HCT116 (cell line): ENCODE measurements around the gene TIAM1.

Experiments used
- CBX3 ChIP-seq: IDR thresholded peaks from 2 replicates; pipeline ENCODE4 v1.6.1; 2012; ENCODE audit warnings: low read depth
- CEBPB ChIP-seq: IDR thresholded peaks from 2 replicates; pipeline ENCODE4 v1.6.1; 2012; ENCODE audit warnings: low read depth
- EZH2 ChIP-seq: fragments of 200-600 bp; sonication (generic); IDR thresholded peaks from 2 replicates; pipeline ENCODE4 v1.6.1; 2017; ENCODE audit warnings: antibody characterized with exemption, mixed run types
- POLR2A ChIP-seq: IDR thresholded peaks from 2 replicates; pipeline ENCODE4 v1.7.0; 2011; ENCODE audit warnings: borderline replicate concordance; ENCODE audit not compliant: insufficient read depth, insufficient read length; ENCODE audit errors: extremely low read depth
- POLR2AphosphoS5 ChIP-seq: IDR thresholded peaks from 2 replicates; pipeline ENCODE4 v1.6.1; 2011; ENCODE audit warnings: mild to moderate bottlenecking, low read depth, low read length, moderate library complexity
- RAD21 ChIP-seq: IDR thresholded peaks from 2 replicates; pipeline ENCODE4 v1.6.1; 2012; ENCODE audit warnings: low read depth, mild to moderate bottlenecking
- SIN3A ChIP-seq: IDR thresholded peaks from 2 replicates; pipeline ENCODE4 v1.6.1; 2012; ENCODE audit warnings: low read depth
- YY1 ChIP-seq: IDR thresholded peaks from 2 replicates; pipeline ENCODE4 v1.6.1; 2011; ENCODE audit warnings: low read length, low read depth, moderate library complexity, mild to moderate bottlenecking; ENCODE audit not compliant: insufficient replicate concordance; ENCODE audit errors: extremely low read depth
- ZNF274 ChIP-seq: fragments of 200-500 bp; sonication (Bioruptor generic); IDR thresholded peaks from 2 replicates; pipeline ENCODE4 v1.6.1; 2014; ENCODE audit warnings: mild to moderate bottlenecking, low read depth, low read length, inconsistent platforms
- TF ChIP-seq, protein P1 (sequence below), 3 experiments: fragments of 200-600 bp in 1 of 3; sonication (generic) in 1 of 3; IDR thresholded peaks in 2 of 3; conservative IDR thresholded peaks in 1 of 3; 2 replicates each; pipeline ENCODE4 v1.5.1; 2012 to 2017; ENCODE audit warnings: low read depth in 2 of 3, low read length in 2 of 3, antibody characterized with exemption in 1 of 3, borderline replicate concordance in 1 of 3, control low read depth in 1 of 3, mild to moderate bottlenecking in 1 of 3, mixed read lengths in 1 of 3, mixed run types in 1 of 3, moderate library complexity in 1 of 3; ENCODE audit not compliant: insufficient read depth in 1 of 3
- TF ChIP-seq, protein P2 (sequence below): IDR thresholded peaks from 2 replicates; pipeline ENCODE4 v1.6.1; 2011; ENCODE audit warnings: mild to moderate bottlenecking, low read length, moderate library complexity; ENCODE audit not compliant: insufficient replicate concordance; ENCODE audit errors: extremely low read depth
- TF ChIP-seq, protein P3 (sequence below): IDR thresholded peaks from 2 replicates; pipeline ENCODE4 v1.6.1; 2012; ENCODE audit warnings: low read depth

DNA sequence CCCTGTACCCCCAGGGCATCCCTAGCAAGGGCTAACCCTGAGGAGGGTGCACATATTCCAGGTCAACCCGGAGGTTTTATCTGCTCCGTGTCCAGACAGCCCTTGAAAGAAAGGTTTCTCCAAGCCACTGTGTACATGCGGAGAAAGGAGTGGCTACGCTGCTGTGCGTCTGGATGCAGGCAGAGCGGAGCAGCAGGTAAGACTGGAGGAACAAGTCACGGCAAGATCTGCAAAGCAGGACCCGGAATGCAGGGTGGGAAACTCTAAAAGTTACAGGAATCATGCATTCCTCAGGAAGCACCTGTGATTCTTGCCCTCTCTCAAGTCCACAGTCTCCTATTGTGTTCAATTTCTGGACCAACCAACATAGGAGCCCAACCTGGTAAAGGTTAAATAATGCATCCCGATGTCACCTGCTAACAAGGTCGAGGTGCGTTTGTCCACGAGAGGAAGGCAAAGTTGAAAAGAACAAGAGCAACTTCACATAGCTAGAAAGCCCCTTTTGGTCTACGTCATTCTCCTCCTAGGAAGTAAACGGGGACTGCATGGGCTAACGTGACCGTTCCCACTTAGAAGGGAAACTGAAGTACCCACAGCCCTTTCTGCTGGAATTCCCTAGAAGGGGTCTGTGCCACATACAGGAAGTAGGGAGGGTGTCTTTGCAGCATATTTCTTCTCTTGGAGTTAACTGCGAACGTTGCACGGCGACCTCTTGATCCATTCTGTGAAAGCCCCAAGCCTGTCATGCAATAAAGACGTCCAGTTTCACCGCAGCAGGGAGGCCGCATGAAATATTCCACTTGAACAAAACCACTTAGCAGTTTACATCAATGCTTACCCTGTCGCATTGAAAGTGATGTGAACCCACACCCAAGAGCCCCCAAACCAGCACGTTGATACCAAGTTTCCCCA, 5.8 kb downstream of the TIAM1 start:
- TF ChIP-seq, protein P1, sequence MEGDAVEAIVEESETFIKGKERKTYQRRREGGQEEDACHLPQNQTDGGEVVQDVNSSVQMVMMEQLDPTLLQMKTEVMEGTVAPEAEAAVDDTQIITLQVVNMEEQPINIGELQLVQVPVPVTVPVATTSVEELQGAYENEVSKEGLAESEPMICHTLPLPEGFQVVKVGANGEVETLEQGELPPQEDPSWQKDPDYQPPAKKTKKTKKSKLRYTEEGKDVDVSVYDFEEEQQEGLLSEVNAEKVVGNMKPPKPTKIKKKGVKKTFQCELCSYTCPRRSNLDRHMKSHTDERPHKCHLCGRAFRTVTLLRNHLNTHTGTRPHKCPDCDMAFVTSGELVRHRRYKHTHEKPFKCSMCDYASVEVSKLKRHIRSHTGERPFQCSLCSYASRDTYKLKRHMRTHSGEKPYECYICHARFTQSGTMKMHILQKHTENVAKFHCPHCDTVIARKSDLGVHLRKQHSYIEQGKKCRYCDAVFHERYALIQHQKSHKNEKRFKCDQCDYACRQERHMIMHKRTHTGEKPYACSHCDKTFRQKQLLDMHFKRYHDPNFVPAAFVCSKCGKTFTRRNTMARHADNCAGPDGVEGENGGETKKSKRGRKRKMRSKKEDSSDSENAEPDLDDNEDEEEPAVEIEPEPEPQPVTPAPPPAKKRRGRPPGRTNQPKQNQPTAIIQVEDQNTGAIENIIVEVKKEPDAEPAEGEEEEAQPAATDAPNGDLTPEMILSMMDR (IDR thresholded peaks at IDR 0.05 in 2 of 3, conservative IDR thresholded peaks at IDR 0.05 in 1 of 3; ENCODE audit: borderline replicate concordance in 1 of 3, insufficient read depth in 1 of 3, low read depth in 2 of 3, low read length in 2 of 3) = no peak
- no peak for TF ChIP-seq YY1
- TF ChIP-seq RAD21 = no peak
- TF ChIP-seq POLR2A = no peak
- no peak for TF ChIP-seq ZNF274
- TF ChIP-seq, protein P2, sequence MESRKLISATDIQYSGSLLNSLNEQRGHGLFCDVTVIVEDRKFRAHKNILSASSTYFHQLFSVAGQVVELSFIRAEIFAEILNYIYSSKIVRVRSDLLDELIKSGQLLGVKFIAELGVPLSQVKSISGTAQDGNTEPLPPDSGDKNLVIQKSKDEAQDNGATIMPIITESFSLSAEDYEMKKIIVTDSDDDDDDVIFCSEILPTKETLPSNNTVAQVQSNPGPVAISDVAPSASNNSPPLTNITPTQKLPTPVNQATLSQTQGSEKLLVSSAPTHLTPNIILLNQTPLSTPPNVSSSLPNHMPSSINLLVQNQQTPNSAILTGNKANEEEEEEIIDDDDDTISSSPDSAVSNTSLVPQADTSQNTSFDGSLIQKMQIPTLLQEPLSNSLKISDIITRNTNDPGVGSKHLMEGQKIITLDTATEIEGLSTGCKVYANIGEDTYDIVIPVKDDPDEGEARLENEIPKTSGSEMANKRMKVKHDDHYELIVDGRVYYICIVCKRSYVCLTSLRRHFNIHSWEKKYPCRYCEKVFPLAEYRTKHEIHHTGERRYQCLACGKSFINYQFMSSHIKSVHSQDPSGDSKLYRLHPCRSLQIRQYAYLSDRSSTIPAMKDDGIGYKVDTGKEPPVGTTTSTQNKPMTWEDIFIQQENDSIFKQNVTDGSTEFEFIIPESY = no peak
- TF ChIP-seq SIN3A = no peak
- TF ChIP-seq CBX3 = no peak
- TF ChIP-seq CEBPB = no peak
- TF ChIP-seq EZH2 = no peak
- TF ChIP-seq, protein P3, sequence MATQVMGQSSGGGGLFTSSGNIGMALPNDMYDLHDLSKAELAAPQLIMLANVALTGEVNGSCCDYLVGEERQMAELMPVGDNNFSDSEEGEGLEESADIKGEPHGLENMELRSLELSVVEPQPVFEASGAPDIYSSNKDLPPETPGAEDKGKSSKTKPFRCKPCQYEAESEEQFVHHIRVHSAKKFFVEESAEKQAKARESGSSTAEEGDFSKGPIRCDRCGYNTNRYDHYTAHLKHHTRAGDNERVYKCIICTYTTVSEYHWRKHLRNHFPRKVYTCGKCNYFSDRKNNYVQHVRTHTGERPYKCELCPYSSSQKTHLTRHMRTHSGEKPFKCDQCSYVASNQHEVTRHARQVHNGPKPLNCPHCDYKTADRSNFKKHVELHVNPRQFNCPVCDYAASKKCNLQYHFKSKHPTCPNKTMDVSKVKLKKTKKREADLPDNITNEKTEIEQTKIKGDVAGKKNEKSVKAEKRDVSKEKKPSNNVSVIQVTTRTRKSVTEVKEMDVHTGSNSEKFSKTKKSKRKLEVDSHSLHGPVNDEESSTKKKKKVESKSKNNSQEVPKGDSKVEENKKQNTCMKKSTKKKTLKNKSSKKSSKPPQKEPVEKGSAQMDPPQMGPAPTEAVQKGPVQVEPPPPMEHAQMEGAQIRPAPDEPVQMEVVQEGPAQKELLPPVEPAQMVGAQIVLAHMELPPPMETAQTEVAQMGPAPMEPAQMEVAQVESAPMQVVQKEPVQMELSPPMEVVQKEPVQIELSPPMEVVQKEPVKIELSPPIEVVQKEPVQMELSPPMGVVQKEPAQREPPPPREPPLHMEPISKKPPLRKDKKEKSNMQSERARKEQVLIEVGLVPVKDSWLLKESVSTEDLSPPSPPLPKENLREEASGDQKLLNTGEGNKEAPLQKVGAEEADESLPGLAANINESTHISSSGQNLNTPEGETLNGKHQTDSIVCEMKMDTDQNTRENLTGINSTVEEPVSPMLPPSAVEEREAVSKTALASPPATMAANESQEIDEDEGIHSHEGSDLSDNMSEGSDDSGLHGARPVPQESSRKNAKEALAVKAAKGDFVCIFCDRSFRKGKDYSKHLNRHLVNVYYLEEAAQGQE = no peak
- TF ChIP-seq POLR2AphosphoS5 = no peak
